Kidney (tissue), 14 donors: Measurements from ENCODE around the gene NUBP2. TPM values are rescaled to one million over a fixed set of nuclear protein-coding genes. Genes with fewer than 3 reads are reported as not detected.
A peak's percentile ranks its signal among the peaks of the same experiment; 100 is the strongest.
"Not testable (repeated sequence)": the region's sequence is repeated elsewhere in the genome, so short reads cannot be mapped to it uniquely, and the experiment has no call there.

ENCODE experiments used
- DNase-seq, 5 donors: peaks; one replicate each; pipeline ENCODE4 v3.0.0-alpha.2; 2013 to 2020
- FAIRE-seq: peaks from 2 replicates; lab custom pipeline; 2012; peaks lifted over from hg19 to GRCh38; lab: Jason Lieb, UNC
- H3K27ac ChIP-seq, 2 donors: one replicate each; pipeline ENCODE4 v1.7.0; 2013; ENCODE audit warnings: low read depth in 2 of 2, low read length in 2 of 2, inconsistent platforms in 1 of 2
- H3K27me3 ChIP-seq: one replicate; pipeline ENCODE4 v1.7.1; 2013; ENCODE audit warnings: low read length, inconsistent platforms; ENCODE audit not compliant: control insufficient read depth, insufficient read depth
- H3K36me3 ChIP-seq, 3 donors: one replicate each; pipeline versions ENCODE4 v1.7.0 to v1.7.1; 2013; ENCODE audit warnings: low read length in 3 of 3, control low read depth in 1 of 3, inconsistent platforms in 1 of 3; ENCODE audit not compliant: insufficient read depth in 3 of 3, control insufficient read depth in 2 of 3
- H3K4me1 ChIP-seq, 3 donors: one replicate each; pipeline versions ENCODE4 v1.7.0 to v1.7.1; 2013; ENCODE audit warnings: low read length in 3 of 3, inconsistent platforms in 1 of 3, low read depth in 1 of 3; ENCODE audit not compliant: control insufficient read depth in 2 of 3, insufficient read depth in 2 of 3
- H3K4me3 ChIP-seq, 3 donors: one replicate each; pipeline versions ENCODE4 v1.7.0 to v1.8.1; 2013; ENCODE audit warnings: low read length in 3 of 3, control low read depth in 1 of 3, inconsistent platforms in 1 of 3
- H3K9ac ChIP-seq, 3 donors: one replicate each; pipeline versions ENCODE4 v1.7.0 to v1.7.1; 2013; ENCODE audit warnings: low read length in 3 of 3, control low read depth in 1 of 3, inconsistent platforms in 1 of 3
- H3K9me3 ChIP-seq, 3 donors: one replicate each; pipeline versions ENCODE4 v1.7.0 to v1.7.1; 2013; ENCODE audit warnings: low read length in 3 of 3, control low read depth in 1 of 3, inconsistent platforms in 1 of 3; ENCODE audit not compliant: control insufficient read depth in 2 of 3, insufficient read depth in 1 of 3
- CTCF ChIP-seq: IDR thresholded peaks from 3 replicates; pipeline ENCODE4 v1.5.1; 2012; ENCODE audit warnings: mild to moderate bottlenecking, moderate library complexity, borderline replicate concordance; ENCODE audit not compliant: insufficient read depth; ENCODE audit errors: extremely low read depth
- intact Hi-C: fragments of 100-400 bp; cut with DNase I; formaldehyde crosslinking; loops from one replicate; pipeline ENCODE4 v1.11.1; 2022
- polyA plus RNA-seq: library from polyadenylated mRNA; stranded (reverse); fragments of 350-450 nt; fragmentation: Illumina TruSeq; extraction: RNeasy Lipid Tissue Mini Kit (QIAGEN cat#74804); gene quantifications from one replicate; pipeline ENCODE4 v1.2.3, GENCODE V29; 2014; ENCODE audit warnings: low read depth, low replicate concordance; ENCODE audit not compliant: insufficient read depth
- total RNA-seq: library from RNA; stranded (reverse); fragmentation: NEBNext Ultra II Directional; extraction: Animal tissue kit (Norgen Biotek cat#: 25700); gene quantifications from one replicate; pipeline ENCODE4 v1.2.1, GENCODE V29; 2021
- donor health status: control.
- donor health status: control.
- donor health status: control.
- donor health status: control.
- donor health status: control.
- donor health status: DM: yes; HTN: yes; CAD: no.
- donor health status: Normal renal cell carcinoma (clear cell type).

The NUBP2 gene
- total and polyA plus RNA-seq, 2 donors from 2014 or later, result 42.8 to 71.1 TPM

- no peak overlapping the region for H3K4me3 ChIP-seq
- H3K27ac ChIP-seq, result no peak overlapping the region
- no peak for TF ChIP-seq CTCF
- intact Hi-C loops, result no loop called here
- no peaks in the 10 kb centered on the region for H3K36me3 ChIP-seq
- H3K27me3 ChIP-seq, result no peaks in the 10 kb centered on the region
- no peak overlapping the region for H3K9ac ChIP-seq
- FAIRE-seq (no peak), DNase-seq (peak in 1 of 5 donors; percentile 63)
- H3K9me3 ChIP-seq, result peaks cover 0 to 3% (median 0%) of the 10 kb centered on the region in 3 donors
- no peaks in the 10 kb centered on the region for H3K4me1 ChIP-seq
Observed at GRCh38 chr16:1794908-1795666, 12.3 kb downstream of the NUBP2 start.

- H3K9ac ChIP-seq, H3K9me3 ChIP-seq, DNase-seq, H3K27me3 ChIP-seq, FAIRE-seq, H3K4me3 ChIP-seq, intact Hi-C loops, H3K36me3 ChIP-seq, H3K27ac ChIP-seq, H3K4me1 ChIP-seq: not testable (repeated sequence)
Observed at GRCh38 chr16:1799263-1799662, 16.5 kb downstream of the NUBP2 start.

DNA sequence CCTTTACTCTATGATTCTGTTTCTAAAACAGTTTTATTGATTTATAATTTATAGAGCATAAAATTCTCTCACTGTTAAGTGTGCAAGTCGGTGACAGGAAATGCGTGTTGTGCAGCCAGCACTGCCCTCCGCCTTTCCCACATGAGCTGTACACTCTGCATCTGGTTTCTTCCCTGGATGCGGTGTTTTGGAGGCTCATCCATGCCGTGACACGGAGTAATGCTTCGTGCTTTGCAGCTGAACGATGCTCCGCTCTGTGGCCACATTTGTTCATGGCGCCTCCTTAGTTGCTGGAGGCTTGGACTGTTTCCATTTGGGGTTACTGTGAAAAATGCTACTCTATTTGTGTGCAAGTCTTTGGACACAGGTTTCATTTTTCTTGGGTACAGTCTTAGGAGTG, 17.9 kb downstream of the NUBP2 start:
- Histone ChIP-seq H3K36me3 (no peaks in the 10 kb centered on the region), H3K4me3 (no peak overlapping the region), H3K9ac (no peak overlapping the region), H3K27ac (no peak overlapping the region), H3K4me1 (no peaks in the 10 kb centered on the region), H3K27me3 (no peaks in the 10 kb centered on the region), H3K9me3 (peaks cover 0 to 3% (median 0%) of the 10 kb centered on the region in 3 donors)
- DNase-seq (no peak), FAIRE-seq (no peak)
- intact Hi-C loops, result no loop called here
- TF ChIP-seq CTCF, result no peak

DNA sequence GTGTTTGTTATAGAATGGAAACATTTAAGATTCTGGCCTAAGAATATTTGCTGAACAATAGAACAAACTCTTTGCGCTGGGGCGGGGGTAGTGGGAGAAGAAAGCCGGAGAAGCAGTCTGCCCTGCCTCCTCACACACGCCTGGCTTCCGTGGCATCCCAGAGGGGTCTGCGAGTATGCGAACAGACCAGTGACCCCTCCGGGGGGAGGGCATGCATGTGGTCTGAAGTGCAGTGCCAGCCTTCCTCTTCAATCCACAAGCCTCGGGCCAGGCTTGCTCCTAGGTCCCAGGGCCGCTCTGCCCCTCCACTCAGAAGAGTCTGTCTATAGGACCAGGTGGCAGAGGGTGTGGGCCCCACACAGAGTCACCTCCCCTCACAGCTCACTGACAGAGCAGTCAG, 24.9 kb downstream of the NUBP2 start:
- no peaks in the 10 kb centered on the region for H3K4me1 ChIP-seq
- DNase-seq (peak in 1 of 5 donors; percentile 52), FAIRE-seq (no peak)
- no peak for TF ChIP-seq CTCF
- no peak overlapping the region for H3K9ac ChIP-seq
- H3K27me3 ChIP-seq, result no peaks in the 10 kb centered on the region
- intact Hi-C loops, result no loop called here
- H3K9me3 ChIP-seq, result no peaks in the 10 kb centered on the region
- H3K27ac ChIP-seq, result no peak overlapping the region
- peaks cover 0 to 21% (median 5%) of the 10 kb centered on the region in 3 donors for H3K36me3 ChIP-seq
- H3K4me3 ChIP-seq, result no peak overlapping the region
